RWPE2 (cell line): Measurements from ENCODE around the gene MACROD2.

ENCODE experiments used
- ATAC-seq: fragments of 200-7000 bp; cut with Tn5 transposase; 3 replicates; pipeline ENCODE4 v1.9.1; 2021; ENCODE audit warnings: low read depth
- DNase-seq: peaks from one replicate; pipeline ENCODE4 v3.0.0-alpha.2; 2020; ENCODE audit warnings: low spot score
- H3K27ac ChIP-seq: fragments of 450-650 bp; 2 replicates; pipeline ENCODE4 v1.5.1; 2017; ENCODE audit warnings: mild to moderate bottlenecking; ENCODE audit not compliant: poor library complexity, severe bottlenecking
- H3K27me3 ChIP-seq: fragments of 250-450 bp; sonication (Bioruptor Pico); 2 replicates; pipeline ENCODE4 v1.5.1; 2021; ENCODE audit warnings: mild to moderate bottlenecking, moderate library complexity; ENCODE audit not compliant: insufficient read depth, poor library complexity, severe bottlenecking
- H3K36me3 ChIP-seq: fragments of 250-450 bp; sonication (Bioruptor Pico); 2 replicates; pipeline ENCODE4 v1.5.1; 2020; ENCODE audit warnings: low read depth, mild to moderate bottlenecking, moderate library complexity
- H3K4me1 ChIP-seq: fragments of 250-450 bp; sonication (Bioruptor Pico); 2 replicates; pipeline ENCODE4 v1.5.1; 2021; ENCODE audit warnings: mild to moderate bottlenecking, moderate library complexity; ENCODE audit not compliant: insufficient read depth, poor library complexity, severe bottlenecking
- H3K4me3 ChIP-seq: fragments of 250-450 bp; sonication (Bioruptor Pico); 2 replicates; pipeline ENCODE4 v1.5.1; 2021; ENCODE audit warnings: mild to moderate bottlenecking, moderate library complexity; ENCODE audit not compliant: severe bottlenecking
- H3K9me3 ChIP-seq: fragments of 250-450 bp; sonication (Bioruptor Pico); 2 replicates; pipeline ENCODE4 v1.5.1; 2021; ENCODE audit warnings: mild to moderate bottlenecking, moderate library complexity; ENCODE audit not compliant: severe bottlenecking
- TF ChIP-seq, protein P1 (sequence below): fragments of 450-650 bp; IDR thresholded peaks from one replicate; pipeline ENCODE4 v1.5.1; 2017; ENCODE audit warnings: mild to moderate bottlenecking, moderate library complexity; ENCODE audit not compliant: poor library complexity, severe bottlenecking

MACROD2 gene

DNA sequence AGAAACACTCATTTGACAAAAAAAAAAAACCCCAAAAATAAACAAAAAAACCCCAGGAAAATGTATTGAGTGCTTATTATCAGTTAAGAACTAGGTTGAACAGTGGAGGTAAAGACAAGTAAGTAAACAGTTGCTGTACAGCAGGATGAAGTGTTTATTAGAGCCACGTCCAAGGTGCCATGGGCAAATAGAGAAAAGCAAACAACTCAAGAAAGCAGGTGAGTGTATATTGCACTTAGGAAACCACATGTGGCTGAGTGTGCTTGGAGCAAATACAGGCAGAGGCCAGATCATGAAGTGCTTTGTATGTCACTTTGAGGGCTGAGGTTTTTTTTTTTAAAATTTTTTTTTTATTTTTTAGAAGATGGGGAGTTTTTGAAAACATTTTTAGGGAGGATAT, 98.3 kb downstream of the MACROD2 start:
- Histone ChIP-seq H3K9me3 (no peaks in the 10 kb centered on the region), H3K36me3 (no peaks in the 10 kb centered on the region), H3K27me3 (no peaks in the 10 kb centered on the region), H3K27ac (no peak overlapping the region), H3K4me1 (no peaks in the 10 kb centered on the region), H3K4me3 (no peak overlapping the region)
- ATAC-seq (no peak), DNase-seq (no peak)
- TF ChIP-seq, protein P1, sequence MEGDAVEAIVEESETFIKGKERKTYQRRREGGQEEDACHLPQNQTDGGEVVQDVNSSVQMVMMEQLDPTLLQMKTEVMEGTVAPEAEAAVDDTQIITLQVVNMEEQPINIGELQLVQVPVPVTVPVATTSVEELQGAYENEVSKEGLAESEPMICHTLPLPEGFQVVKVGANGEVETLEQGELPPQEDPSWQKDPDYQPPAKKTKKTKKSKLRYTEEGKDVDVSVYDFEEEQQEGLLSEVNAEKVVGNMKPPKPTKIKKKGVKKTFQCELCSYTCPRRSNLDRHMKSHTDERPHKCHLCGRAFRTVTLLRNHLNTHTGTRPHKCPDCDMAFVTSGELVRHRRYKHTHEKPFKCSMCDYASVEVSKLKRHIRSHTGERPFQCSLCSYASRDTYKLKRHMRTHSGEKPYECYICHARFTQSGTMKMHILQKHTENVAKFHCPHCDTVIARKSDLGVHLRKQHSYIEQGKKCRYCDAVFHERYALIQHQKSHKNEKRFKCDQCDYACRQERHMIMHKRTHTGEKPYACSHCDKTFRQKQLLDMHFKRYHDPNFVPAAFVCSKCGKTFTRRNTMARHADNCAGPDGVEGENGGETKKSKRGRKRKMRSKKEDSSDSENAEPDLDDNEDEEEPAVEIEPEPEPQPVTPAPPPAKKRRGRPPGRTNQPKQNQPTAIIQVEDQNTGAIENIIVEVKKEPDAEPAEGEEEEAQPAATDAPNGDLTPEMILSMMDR: no peak

DNA sequence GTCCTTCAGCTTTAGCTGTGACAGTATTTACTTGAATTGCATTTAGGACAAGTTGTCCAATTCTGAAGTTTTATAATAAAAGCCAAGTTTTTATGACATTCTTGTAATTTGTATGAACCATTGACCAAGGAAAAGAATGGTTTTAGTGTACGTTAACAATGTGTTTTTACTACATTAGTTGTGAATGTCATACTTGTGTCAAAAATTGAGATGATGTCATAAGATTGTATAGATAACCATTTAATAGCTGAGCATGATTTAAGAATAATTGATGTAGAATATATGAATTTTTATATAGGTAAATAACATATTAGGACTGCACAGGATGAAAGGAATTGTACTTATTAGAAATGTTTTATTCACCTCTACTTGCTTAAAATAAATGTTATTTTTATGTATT, 102.9 kb downstream of the MACROD2 start:
- TF ChIP-seq, protein P1: no peak
- H3K27me3 ChIP-seq: no peaks in the 10 kb centered on the region
- H3K4me1 ChIP-seq: no peaks in the 10 kb centered on the region
- DNase-seq (no peak), ATAC-seq (no peak)
- H3K9me3 ChIP-seq: no peaks in the 10 kb centered on the region
- H3K4me3 ChIP-seq: no peak overlapping the region
- no peak overlapping the region for H3K27ac ChIP-seq
- H3K36me3 ChIP-seq: no peaks in the 10 kb centered on the region

DNA sequence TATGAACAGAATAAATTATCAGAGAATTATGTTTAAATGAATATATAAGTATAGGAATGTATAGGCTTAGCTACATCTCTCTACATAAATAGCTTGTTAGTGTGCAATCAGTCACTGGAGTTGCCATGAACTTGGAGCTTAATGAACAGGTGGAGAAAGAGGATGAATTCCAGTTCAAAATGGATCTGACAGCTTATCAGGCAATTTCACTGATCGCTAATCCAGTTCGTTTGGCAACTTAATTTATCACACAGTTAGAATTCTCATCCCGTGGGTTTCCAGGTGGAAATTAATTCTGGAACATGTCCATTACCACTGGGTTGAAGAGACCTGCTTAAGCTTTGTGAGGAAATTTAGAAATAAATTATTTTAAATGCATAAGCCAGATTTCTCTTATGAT, 118.1 kb downstream of the MACROD2 start:
- Histone ChIP-seq H3K27ac (no peak overlapping the region), H3K36me3 (no peaks in the 10 kb centered on the region), H3K4me1 (peaks cover 4% of the 10 kb centered on the region), H3K4me3 (no peak overlapping the region), H3K27me3 (peaks cover 12% of the 10 kb centered on the region), H3K9me3 (no peaks in the 10 kb centered on the region)
- DNase-seq (no peak), ATAC-seq (no peak)
- TF ChIP-seq, protein P1: no peak

DNA sequence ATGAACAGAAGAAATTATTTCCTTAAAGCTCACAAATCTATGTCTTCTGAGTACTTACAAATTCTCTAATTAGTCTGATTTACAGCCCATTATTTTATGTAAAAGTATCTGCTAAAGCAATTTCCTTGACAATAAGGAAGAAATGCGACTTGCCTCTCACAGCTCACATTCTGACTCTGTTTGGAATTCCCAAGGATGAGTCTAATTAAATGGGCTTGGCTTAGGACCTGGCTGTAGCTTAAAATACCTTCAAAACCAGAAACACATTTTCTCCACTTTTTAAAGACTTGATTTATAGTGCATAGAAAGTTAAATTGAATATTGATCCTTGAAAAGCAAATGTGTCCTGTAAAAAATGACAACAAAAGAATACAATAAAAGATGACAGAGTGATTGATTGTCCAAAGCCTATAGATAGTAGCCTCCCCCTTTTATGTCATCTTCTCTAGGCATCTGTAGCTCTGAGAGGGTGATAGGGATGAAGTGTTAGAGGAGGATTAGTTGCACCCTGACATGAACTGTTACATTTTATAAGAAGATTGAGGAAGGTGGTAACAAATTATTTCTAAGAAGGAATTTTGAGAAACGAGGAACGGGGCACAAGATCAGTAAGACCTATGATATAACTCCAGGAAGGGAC, 118.9 kb downstream of the MACROD2 start:
- Histone ChIP-seq H3K4me1 (peaks cover 4% of the 10 kb centered on the region), H3K27me3 (peaks cover 12% of the 10 kb centered on the region), H3K9me3 (no peaks in the 10 kb centered on the region), H3K27ac (no peak overlapping the region), H3K36me3 (no peaks in the 10 kb centered on the region), H3K4me3 (no peak overlapping the region)
- DNase-seq (no peak), ATAC-seq (no peak)
- TF ChIP-seq, protein P1: no peak

DNA sequence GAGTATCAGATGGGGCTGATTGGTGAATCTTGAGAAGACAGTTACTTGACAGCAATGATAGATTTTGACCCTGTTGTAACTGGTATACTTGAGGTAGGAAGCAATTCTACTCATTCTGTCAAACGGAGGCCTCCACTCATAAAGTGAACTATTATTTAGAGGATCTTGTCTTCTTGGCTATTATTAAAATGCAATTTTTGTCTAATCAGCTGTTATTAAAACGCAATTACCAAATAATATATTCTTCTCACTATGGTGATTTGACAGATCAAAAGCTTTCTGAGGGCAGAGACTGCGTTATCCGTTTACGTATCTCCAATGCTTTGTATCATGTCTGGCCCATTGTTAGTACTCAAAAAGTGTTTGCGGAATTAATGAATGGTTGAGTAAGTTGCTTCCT, 120.7 kb downstream of the MACROD2 start:
- H3K27ac ChIP-seq: no peak overlapping the region
- no peak overlapping the region for H3K4me3 ChIP-seq
- peaks cover 4% of the 10 kb centered on the region for H3K4me1 ChIP-seq
- ATAC-seq (no peak), DNase-seq (no peak)
- H3K27me3 ChIP-seq: peaks cover 12% of the 10 kb centered on the region
- no peaks in the 10 kb centered on the region for H3K9me3 ChIP-seq
- TF ChIP-seq, protein P1: no peak
- no peaks in the 10 kb centered on the region for H3K36me3 ChIP-seq
